OCI-LY3 (cell line): ENCODE measurements around the gene GPC3.

Experiments
- EZH2phosphoT487 ChIP-seq: fragments of 200-600 bp; shearing (Covaris generic); IDR thresholded peaks from 2 replicates; pipeline ENCODE4 v1.6.1; 2018; ENCODE audit warnings: antibody characterized with exemption, mixed run types, low read depth
- TF ChIP-seq, protein P1 (sequence below): fragments of 200-600, 300-600 bp; sonication (generic); IDR thresholded peaks from 2 replicates; pipeline ENCODE4 v1.5.1; 2014; ENCODE audit warnings: antibody characterized with exemption, low read length, low read depth

DNA sequence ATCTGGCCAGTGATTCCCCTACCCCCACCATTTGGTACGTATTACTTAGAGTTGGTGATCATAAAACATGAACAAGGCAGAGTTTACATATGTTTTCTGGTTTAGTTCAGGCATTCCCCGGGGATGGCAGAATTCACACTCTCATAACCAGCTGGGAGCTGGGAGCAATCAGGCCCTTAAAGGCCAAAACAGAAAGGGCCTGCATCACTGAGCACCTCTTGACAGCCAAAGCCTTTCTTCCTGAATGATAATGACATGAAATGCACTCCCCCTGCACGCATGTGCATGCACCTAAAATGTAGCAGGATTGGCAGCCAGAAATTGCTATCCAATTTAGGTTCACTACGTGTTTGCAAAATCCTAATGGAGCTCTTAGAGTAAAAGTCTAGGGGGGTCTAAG lies 235.4 kb downstream of the GPC3 start:
- TF ChIP-seq, protein P1, sequence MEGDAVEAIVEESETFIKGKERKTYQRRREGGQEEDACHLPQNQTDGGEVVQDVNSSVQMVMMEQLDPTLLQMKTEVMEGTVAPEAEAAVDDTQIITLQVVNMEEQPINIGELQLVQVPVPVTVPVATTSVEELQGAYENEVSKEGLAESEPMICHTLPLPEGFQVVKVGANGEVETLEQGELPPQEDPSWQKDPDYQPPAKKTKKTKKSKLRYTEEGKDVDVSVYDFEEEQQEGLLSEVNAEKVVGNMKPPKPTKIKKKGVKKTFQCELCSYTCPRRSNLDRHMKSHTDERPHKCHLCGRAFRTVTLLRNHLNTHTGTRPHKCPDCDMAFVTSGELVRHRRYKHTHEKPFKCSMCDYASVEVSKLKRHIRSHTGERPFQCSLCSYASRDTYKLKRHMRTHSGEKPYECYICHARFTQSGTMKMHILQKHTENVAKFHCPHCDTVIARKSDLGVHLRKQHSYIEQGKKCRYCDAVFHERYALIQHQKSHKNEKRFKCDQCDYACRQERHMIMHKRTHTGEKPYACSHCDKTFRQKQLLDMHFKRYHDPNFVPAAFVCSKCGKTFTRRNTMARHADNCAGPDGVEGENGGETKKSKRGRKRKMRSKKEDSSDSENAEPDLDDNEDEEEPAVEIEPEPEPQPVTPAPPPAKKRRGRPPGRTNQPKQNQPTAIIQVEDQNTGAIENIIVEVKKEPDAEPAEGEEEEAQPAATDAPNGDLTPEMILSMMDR, result no peak
- no peak for TF ChIP-seq EZH2phosphoT487
